ENCODE results near the gene CEP70. TPM values are rescaled to one million over a fixed set of nuclear protein-coding genes. Genes with fewer than 3 reads are reported as not detected.
"Not testable (repeated sequence)": the region's sequence is repeated elsewhere in the genome, so short reads cannot be mapped to it uniquely, and the experiment has no call there.

CEP70 gene
- polyA plus RNA-seq, 3 donors = 0.11 TPM; not detected in 2

GRCh38 chr3:138539352-138539751 lies 54.7 kb downstream of the CEP70 start:
- H3K27me3 ChIP-seq (ENCODE audit: control insufficient read depth in 2 of 2, insufficient read depth in 2 of 2, low read length in 2 of 2) = no peaks in the 10 kb centered on the region
- H3K4me2 ChIP-seq (replicated peaks; ENCODE audit: extremely low read depth, low read length, poor library complexity, severe bottlenecking) = no peak overlapping the region
- Mint-ChIP-seq H3K27ac (no peak overlapping the region), H3K27me3 (ENCODE audit: low read depth in 3 of 3) (peaks cover 0 to 2% (median 0%) of the 10 kb centered on the region in 3 donors), H3K36me3 (peaks cover 7 to 31% of the 10 kb centered on the region in 2 donors), H3K4me3 (no peak overlapping the region), H3K4me1 (no peaks in the 10 kb centered on the region), H3K9me3 (peaks cover 42 to 57% (median 50%) of the 10 kb centered on the region in 7 donors)
- no peak for TF ChIP-seq CTCF (IDR thresholded peaks at IDR 0.05)
- H2AFZ ChIP-seq (ENCODE audit: insufficient read depth, low read depth, low read length, poor library complexity, severe bottlenecking) = no peak overlapping the region
- no peak overlapping the region for H3K9ac ChIP-seq (ENCODE audit: insufficient read depth, low read length, poor library complexity, severe bottlenecking)
- no peak for DNase-seq
- no peak overlapping the region for H3K27ac ChIP-seq (ENCODE audit: low read depth in 1 of 2, low read length in 2 of 2)
- no peaks in the 10 kb centered on the region for H3K79me2 ChIP-seq (ENCODE audit: insufficient read depth, low read length)
- intact Hi-C loops (cut with micrococcal nuclease) = no loop called here
- H4K20me1 ChIP-seq (ENCODE audit: insufficient read depth, low read length) = no peaks in the 10 kb centered on the region
- peaks cover 33 to 35% of the 10 kb centered on the region in 2 donors for H3K9me3 ChIP-seq (replicated peaks in 1 of 2; ENCODE audit: control insufficient read depth in 1 of 2, insufficient read depth in 1 of 2, low read length in 2 of 2)
- peaks cover 0 to 9% of the 10 kb centered on the region in 2 donors for H3K36me3 ChIP-seq (replicated peaks in 1 of 2; ENCODE audit: control insufficient read depth in 1 of 2, insufficient read depth in 2 of 2, low read length in 2 of 2)
- H3K4me3 ChIP-seq (replicated peaks in 1 of 3; ENCODE audit: low read depth in 2 of 3, low read length in 3 of 3) = no peak overlapping the region
- no peaks in the 10 kb centered on the region for H3K4me1 ChIP-seq (ENCODE audit: control insufficient read depth in 1 of 2, insufficient read depth in 2 of 2, low read length in 2 of 2)

- WGBS (ENCODE audit: insufficient coverage) = 96% methylated on average over 10 of the region's 23 CpGs
- H3K36me3 Mint-ChIP-seq = peaks cover 25 to 34% of the 10 kb centered on the region in 2 donors
- not testable (repeated sequence) for H3K27ac Mint-ChIP-seq
Observed at GRCh38 chr3:138521445-138521844, 72.6 kb downstream of the CEP70 start.

More at GRCh38 chr3:138521445-138521844, 72.6 kb downstream of the CEP70 start:
- H3K27ac ChIP-seq (ENCODE audit: low read depth in 1 of 2, low read length in 2 of 2); H3K27me3 ChIP-seq (ENCODE audit: control insufficient read depth in 2 of 2, insufficient read depth in 2 of 2, low read length in 2 of 2); H3K27me3 Mint-ChIP-seq (ENCODE audit: low read depth in 3 of 3); intact Hi-C loops (cut with micrococcal nuclease); H3K4me3 ChIP-seq (replicated peaks in 1 of 3; ENCODE audit: low read depth in 2 of 3, low read length in 3 of 3); H3K9ac ChIP-seq (ENCODE audit: insufficient read depth, low read length, poor library complexity, severe bottlenecking); H2AFZ ChIP-seq (ENCODE audit: insufficient read depth, low read depth, low read length, poor library complexity, severe bottlenecking); H3K4me1 ChIP-seq (ENCODE audit: control insufficient read depth in 1 of 2, insufficient read depth in 2 of 2, low read length in 2 of 2); H4K20me1 ChIP-seq (ENCODE audit: insufficient read depth, low read length); H3K4me2 ChIP-seq (replicated peaks; ENCODE audit: extremely low read depth, low read length, poor library complexity, severe bottlenecking); H3K79me2 ChIP-seq (ENCODE audit: insufficient read depth, low read length); DNase-seq; H3K36me3 ChIP-seq (replicated peaks in 1 of 2; ENCODE audit: control insufficient read depth in 1 of 2, insufficient read depth in 2 of 2, low read length in 2 of 2); H3K4me1 Mint-ChIP-seq; H3K4me3 Mint-ChIP-seq: not testable (repeated sequence)
- H3K9me3 Mint-ChIP-seq = peaks cover 18 to 40% (median 24%) of the 10 kb centered on the region in 7 donors
- peaks cover 0 to 16% of the 10 kb centered on the region in 2 donors for H3K9me3 ChIP-seq (replicated peaks in 1 of 2; ENCODE audit: control insufficient read depth in 1 of 2, insufficient read depth in 1 of 2, low read length in 2 of 2)
